Upper lobe of left lung (tissue), 6 donors: ENCODE data around the gene MEIKIN. TPM values are rescaled to one million over a fixed set of nuclear protein-coding genes. Genes with fewer than 3 reads are reported as not detected.

Source experiments
- ATAC-seq, 2 donors: fragments of 200-7000 bp; cut with Tn5 transposase; one replicate each; pipeline ENCODE4 v1.9.1; 2022; ENCODE audit warnings: mild to moderate bottlenecking in 2 of 2, moderate library complexity in 2 of 2; ENCODE audit not compliant: low FRiP score in 2 of 2
- DNase-seq, 2 donors: peaks; one replicate each; pipeline ENCODE4 v3.0.0-alpha.2; 2019 to 2020
- H3K27ac ChIP-seq, 4 donors: fragments of 200-600 bp; sonication (generic); one replicate each; pipeline ENCODE4 v1.5.1; 2016 to 2019
- H3K27me3 ChIP-seq, 4 donors: fragments of 200-600 bp; sonication (generic); one replicate each; pipeline ENCODE4 v1.5.1; 2017 to 2019
- H3K36me3 ChIP-seq, 4 donors: fragments of 200-600 bp; sonication (generic); one replicate each; pipeline ENCODE4 v1.5.1; 2016 to 2019
- H3K4me1 ChIP-seq, 4 donors: fragments of 200-600 bp; sonication (generic); one replicate each; pipeline ENCODE4 v1.5.1; 2018 to 2019
- H3K4me3 ChIP-seq, 4 donors: fragments of 200-600 bp; sonication (generic); one replicate each; pipeline ENCODE4 v1.5.1; 2017 to 2019; ENCODE audit warnings: mild to moderate bottlenecking in 2 of 4, moderate library complexity in 1 of 4
- H3K9me3 ChIP-seq, 4 donors: fragments of 200-600 bp; sonication (generic); one replicate each; pipeline ENCODE4 v1.5.1; 2018 to 2019
- CTCF ChIP-seq, 6 experiments: fragments of 450-650 bp in 4 of 6; fragments of 200-600 bp in 2 of 6; sonication (generic) in 2 of 6; IDR thresholded peaks; one replicate each; pipeline ENCODE4 v1.5.1; 2016 to 2019; ENCODE audit warnings: antibody characterized with exemption in 6 of 6
- EP300 ChIP-seq, 4 donors: sonication (generic); formaldehyde crosslinking; IDR thresholded peaks; one replicate each; pipeline ENCODE4 v1.5.1; 2017; ENCODE audit warnings: antibody characterized with exemption in 4 of 4, control low read depth in 2 of 4
- POLR2A ChIP-seq, 4 donors: fragments of 450-650 bp; IDR thresholded peaks; one replicate each; pipeline ENCODE4 v1.5.1; 2016 to 2017; ENCODE audit warnings: antibody characterized with exemption in 4 of 4, mild to moderate bottlenecking in 2 of 4
- POLR2AphosphoS5 ChIP-seq, 2 donors: sonication (generic); formaldehyde crosslinking; IDR thresholded peaks; one replicate each; pipeline ENCODE4 v1.5.1; 2017; ENCODE audit warnings: antibody characterized with exemption in 2 of 2
- WGBS, 2 donors: methylation state at CpG; one replicate each; pipeline ENCODE4 v1.1.5; 2017 to 2018; 5-methylcytosine and 5-hydroxymethylcytosine counted together
- total RNA-seq, 6 donors: library from RNA; depleted of rRNA in 4 of 6; stranded (reverse); fragments of >200 nt in 4 of 6; gene quantifications; one replicate each; pipeline versions ENCODE4 v1.1.0 to v1.2.1, GENCODE V29; 2016 to 2021
- donor health status: DM: no; HTN: no; CAD: no; lungs with moderate emphysema.
- donor health status: DM: no; HTN: yes; CAD: no; lungs with severe emphysema.

MEIKIN gene
- total RNA-seq, 6 donors from 2014 or later: 0.77 TPM; not detected in 5

- H3K4me3 ChIP-seq: peak within 1 kb of the TSS; percentile 79 to 93 (median 88)
- H3K36me3 ChIP-seq: no peaks in the 10 kb centered on the region
- H3K27ac ChIP-seq: peak within 1 kb of the TSS; percentile 98 to 99 (median 98)
- H3K4me1 ChIP-seq: peaks cover 10 to 42% (median 23%) of the 10 kb centered on the region in 4 donors
- DNase-seq: peak; percentile 100
- no peaks in the 10 kb centered on the region for H3K27me3 ChIP-seq
- WGBS, 2 donors: 0 to 1% methylated on average over 14 to 35 of the region's 79 CpGs
- TF ChIP-seq POLR2AphosphoS5 (IDR thresholded peaks at IDR 0.05) (peak; percentile 93 to 98), EP300 (IDR thresholded peaks at IDR 0.05) (peak in 1 of 4 donors; percentile 88), POLR2A (IDR thresholded peaks at IDR 0.05) (peak in 3 of 4 donors; percentile 92 to 99 (median 96)), CTCF (IDR thresholded peaks at IDR 0.05) (peak in 2 of 6 experiments; percentile 14 to 23)
- peak; percentile 99 for ATAC-seq
- no peaks in the 10 kb centered on the region for H3K9me3 ChIP-seq
These were observed 148.4 kb downstream of the MEIKIN start, which contains the start of gene FNIP1 for GRCh38 chr5:131796793-131797693. Gene FNIP1 (minus strand): TSS chr5:131797017. CDS start chr5:131796921, 96 bp downstream.

GRCh38 chr5:131795879-131796792 is 149.3 kb downstream of the MEIKIN start:
- H3K4me3 ChIP-seq: peak overlapping the region; percentile 79 to 93 (median 88)
- no peaks in the 10 kb centered on the region for H3K27me3 ChIP-seq
- no peak for TF ChIP-seq POLR2AphosphoS5 (IDR thresholded peaks at IDR 0.05)
- TF ChIP-seq EP300 (IDR thresholded peaks at IDR 0.05): no peak
- no peak for TF ChIP-seq CTCF (IDR thresholded peaks at IDR 0.05)
- TF ChIP-seq POLR2A (IDR thresholded peaks at IDR 0.05): no peak
- 1% methylated on average over 37 to 42 of the region's 56 CpGs for WGBS, 2 donors
- peaks cover 17 to 49% (median 25%) of the 10 kb centered on the region in 4 donors for H3K4me1 ChIP-seq
- ATAC-seq (peak; percentile 83 to 87), DNase-seq (peak in 1 of 2 donors; percentile 69)
- no peaks in the 10 kb centered on the region for H3K9me3 ChIP-seq
- H3K36me3 ChIP-seq: no peaks in the 10 kb centered on the region
- H3K27ac ChIP-seq: peak overlapping the region; percentile 98 to 99 (median 98)

GRCh38 chr5:131795228-131795627 is 150.2 kb downstream of the MEIKIN start:
- DNase-seq (no peak), ATAC-seq (no peak)
- H3K9me3 ChIP-seq: no peaks in the 10 kb centered on the region
- TF ChIP-seq CTCF (IDR thresholded peaks at IDR 0.05) (no peak), EP300 (IDR thresholded peaks at IDR 0.05) (no peak), POLR2AphosphoS5 (IDR thresholded peaks at IDR 0.05) (no peak)
- 28 to 36% methylated on average over 6 of the region's 6 CpGs for WGBS, 2 donors
- H3K4me1 ChIP-seq: peaks cover 18 to 58% (median 29%) of the 10 kb centered on the region in 4 donors
- no peaks in the 10 kb centered on the region for H3K27me3 ChIP-seq
- H3K36me3 ChIP-seq: no peaks in the 10 kb centered on the region
- peak overlapping the region in 3 of 4 donors; percentile 79 to 93 (median 85) for H3K4me3 ChIP-seq
- H3K27ac ChIP-seq: peak overlapping the region in 2 of 4 donors; percentile 99

- DNase-seq (peak in 1 of 2 donors; percentile 28), ATAC-seq (no peak)
- H3K9me3 ChIP-seq: no peaks in the 10 kb centered on the region
- H3K4me3 ChIP-seq: peak overlapping the region in 2 of 4 donors; percentile 85 to 93
- no peak for TF ChIP-seq EP300 (IDR thresholded peaks at IDR 0.05)
- no peak for TF ChIP-seq CTCF (IDR thresholded peaks at IDR 0.05)
- no peak for TF ChIP-seq POLR2AphosphoS5 (IDR thresholded peaks at IDR 0.05)
- TF ChIP-seq POLR2A (IDR thresholded peaks at IDR 0.05): no peak
- no peaks in the 10 kb centered on the region for H3K36me3 ChIP-seq
- no peaks in the 10 kb centered on the region for H3K27me3 ChIP-seq
- WGBS, 2 donors: 54 to 82% methylated on average over 4 of the region's 4 CpGs
- peak overlapping the region in 1 of 4 donors; percentile 99 for H3K27ac ChIP-seq
- H3K4me1 ChIP-seq: peaks cover 18 to 63% (median 29%) of the 10 kb centered on the region in 4 donors
These were observed 150.9 kb downstream of the MEIKIN start for GRCh38 chr5:131794586-131794985.
